ENCODE results near the gene CRYL1.

Gene CRYL1

GRCh38 chr13:20526664-20527063 lies 1.0 kb upstream of the CRYL1 start:
- DNase-seq = no peak

DNA sequence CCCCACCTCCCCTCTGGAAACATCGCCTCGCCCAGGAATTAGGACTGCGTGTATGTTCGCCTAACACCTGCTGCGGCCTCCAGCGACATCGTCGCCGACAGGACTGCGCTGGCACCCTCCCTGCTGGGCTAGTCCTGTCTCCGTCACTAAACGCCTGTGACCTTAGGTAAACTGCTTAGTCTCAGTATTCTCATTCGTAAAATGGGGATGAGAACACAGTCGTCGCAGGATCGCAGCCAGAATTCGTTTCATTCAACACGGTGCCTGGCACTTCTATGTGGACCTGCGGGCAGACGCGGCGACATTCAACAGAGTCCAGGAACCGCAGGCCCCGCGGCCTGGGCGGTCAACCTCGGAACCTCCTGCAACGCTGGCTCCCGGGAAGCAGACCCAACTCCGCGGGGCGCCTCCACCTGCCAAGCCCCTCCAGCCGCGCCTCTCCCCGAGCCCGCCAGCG lies 485 bp downstream of the CRYL1 start:
- DNase-seq = peak in 1 of 2 donors; percentile 19

DNA sequence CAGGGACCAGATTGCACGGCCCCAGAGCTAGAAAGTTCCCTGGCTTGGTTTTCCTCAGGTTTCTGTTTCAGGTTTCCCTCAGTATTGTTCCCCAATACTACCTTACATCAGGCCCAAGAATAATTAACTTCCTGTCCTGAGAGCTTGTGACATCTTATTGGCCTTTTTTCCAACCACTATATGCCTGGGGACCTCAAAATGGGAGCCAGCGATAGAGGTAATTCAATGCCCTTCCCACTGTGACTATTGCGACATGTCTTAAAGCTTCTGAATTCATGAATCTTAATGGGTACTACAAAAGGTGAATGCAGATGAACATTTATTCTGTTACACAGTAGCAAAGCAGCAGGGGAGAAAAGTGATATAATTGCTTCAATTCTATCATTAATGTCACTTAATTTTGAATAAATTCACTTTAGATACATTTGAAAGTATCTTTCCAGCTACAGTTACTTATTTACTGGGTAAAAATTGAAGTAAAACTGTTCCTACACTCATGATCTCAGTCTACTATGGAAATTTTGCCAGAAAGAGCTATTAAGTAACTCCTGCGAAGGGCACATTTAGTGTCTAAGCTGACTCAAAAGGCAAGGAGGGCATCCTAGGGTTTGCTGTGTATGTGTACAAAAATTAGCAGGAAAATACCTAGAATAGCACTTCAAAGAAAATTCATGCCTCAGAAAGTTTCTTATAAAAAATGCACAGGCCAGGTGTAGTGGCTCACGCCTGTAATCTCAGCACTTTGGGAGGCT lies 4.1 kb downstream of the CRYL1 start:
- no peak for DNase-seq

DNA sequence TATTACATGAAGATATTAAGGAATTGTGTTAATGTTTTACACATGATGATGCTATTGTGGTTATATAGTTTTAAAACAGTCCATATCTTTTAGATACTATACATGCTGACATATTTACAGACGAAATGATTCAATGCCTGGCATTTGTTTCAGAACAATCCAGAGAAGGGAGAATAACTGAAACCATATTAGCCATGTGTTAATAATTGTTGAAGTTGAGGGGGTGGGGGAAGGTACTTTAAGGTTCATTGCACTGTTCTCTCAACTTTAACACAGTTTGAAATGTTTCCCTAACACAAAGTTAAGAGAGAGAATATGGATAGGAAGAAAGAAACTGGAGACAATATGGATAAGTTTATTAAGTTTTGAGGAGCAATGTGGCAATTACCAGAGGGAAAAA lies 5.8 kb downstream of the CRYL1 start:
- DNase-seq = no peak

DNA sequence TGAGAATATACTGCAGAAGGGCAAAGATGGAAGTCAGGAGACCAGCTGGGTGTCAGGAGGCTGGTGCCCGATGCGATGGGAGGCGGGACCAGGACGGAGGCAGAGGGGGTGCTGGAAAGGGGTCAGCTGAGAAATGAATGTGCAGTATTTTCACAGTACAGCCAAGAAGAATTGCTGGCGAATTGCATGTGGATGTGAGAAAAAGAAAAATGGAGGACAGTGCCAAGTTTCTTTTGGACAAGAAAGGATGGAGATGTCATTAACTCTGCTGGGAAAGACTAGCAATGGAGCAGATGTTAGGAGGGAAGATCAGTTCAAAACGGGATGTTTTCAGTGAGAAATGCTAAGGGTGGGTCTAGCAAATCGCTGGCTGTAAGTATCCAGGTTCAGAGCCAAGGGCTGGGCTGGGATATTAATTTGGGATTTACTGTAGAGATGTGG lies 7.0 kb downstream of the CRYL1 start:
- no peak for DNase-seq

GRCh38 chr13:20514866-20515265 lies 10.8 kb downstream of the CRYL1 start:
- no peak for DNase-seq

- DNase-seq = no peak
Measured at GRCh38 chr13:20513466-20513995, 12.1 kb downstream of the CRYL1 start.

GRCh38 chr13:20512042-20512683 lies 13.5 kb downstream of the CRYL1 start:
- no peak for DNase-seq

- DNase-seq = no peak
Measured at GRCh38 chr13:20506696-20507095, 19.0 kb downstream of the CRYL1 start.

DNA sequence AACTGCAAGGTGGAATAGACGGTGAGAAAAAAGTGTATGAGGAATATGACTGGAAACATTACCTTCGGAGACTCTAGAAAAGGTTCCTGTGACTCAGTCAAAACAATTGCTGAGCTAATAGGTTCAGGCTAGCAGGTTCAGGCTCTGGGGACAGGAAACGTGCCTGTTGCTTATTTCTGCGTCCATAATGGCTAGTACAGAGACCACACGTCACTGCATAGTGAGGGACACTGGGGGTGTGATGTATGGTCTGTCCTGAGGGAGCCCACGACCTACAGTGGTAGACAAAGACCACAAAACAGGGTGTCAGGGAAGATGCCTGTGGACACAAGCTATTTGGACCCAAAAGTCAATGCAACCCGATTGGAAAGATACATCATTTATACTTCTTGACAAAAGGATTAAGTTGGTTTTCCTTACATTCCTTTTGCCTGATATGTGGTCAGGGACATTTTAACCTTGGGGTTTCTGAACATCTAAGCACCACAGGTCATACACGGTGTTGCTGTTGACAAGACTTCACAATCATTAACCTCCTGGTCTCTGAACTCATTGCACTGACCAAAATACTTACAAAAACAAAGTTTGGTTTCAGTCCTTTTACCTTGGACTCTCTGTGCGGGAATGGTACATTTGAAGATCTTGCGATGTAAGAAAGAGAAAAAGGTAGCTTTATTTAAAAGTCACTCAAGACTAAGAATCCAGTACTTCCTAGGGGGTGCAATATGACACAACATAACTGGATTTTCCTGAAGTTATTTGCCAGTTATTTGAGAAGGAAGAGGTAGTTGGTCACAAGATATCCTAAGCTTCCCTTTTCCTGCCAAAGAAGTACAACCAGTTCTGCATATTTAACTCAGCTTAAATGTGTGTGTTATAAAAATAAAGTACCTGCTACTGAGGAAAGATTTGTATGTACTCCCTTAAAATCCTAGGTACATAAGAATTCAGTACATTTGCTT lies 20.0 kb downstream of the CRYL1 start:
- no peak for DNase-seq

GRCh38 chr13:20503088-20504083 lies 22.3 kb downstream of the CRYL1 start:
- DNase-seq = no peak

DNA sequence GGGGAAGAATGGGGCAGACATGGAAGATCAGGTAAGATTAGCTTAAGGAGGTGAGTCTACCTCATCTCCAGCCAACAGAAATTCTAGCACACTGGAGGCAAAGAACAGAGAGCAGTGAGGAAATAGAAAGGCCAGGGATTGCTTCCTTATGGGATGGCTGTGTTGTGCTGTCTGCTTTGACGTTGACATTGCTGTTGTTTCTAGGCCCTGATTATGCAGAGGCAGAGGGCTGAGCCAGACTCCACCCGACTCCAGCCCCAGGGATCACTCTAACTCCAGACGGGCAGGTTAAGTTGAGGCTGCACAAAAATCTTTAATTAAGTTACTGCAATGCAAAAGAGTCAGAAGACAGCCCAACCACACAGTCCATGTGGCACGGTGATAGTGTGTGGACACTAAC lies 24.1 kb downstream of the CRYL1 start:
- no peak for DNase-seq

DNA sequence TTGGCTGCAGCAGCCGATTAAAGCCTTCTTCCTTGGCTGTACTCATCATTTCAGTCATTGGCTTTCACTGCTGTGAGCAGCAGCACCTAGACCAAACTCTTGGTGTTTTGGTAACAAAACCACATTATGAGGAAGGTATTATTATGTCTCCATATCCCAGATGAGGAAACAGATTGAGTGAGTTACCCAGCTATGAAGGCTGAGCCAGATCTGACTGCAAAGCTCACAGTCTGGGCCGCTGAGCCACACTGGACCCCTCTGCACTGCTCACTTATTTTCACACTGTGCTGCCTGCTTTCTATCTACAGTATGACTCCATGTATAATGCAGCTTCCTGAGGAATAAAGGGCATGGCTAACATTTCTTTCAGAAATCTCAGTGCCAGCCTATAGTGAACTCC lies 24.5 kb downstream of the CRYL1 start:
- DNase-seq = no peak

DNA sequence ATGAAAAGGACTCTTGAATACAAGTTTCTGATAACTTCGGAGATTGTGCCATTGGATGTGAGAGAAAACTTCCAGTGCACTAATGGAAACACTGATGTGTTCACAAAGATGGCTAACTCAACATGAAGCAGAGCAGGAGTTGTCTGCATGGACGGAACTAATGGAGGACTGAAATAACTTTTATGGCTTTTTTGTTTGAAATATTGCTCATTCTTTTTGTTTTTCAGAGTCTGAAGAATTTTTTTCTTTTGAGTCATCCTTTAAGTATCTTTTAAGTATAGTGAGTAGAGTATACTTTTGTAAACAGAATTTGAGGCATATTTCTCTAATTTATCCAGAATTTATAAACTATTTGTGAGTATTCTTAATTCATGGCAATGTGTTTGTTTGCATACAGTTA lies 25.7 kb downstream of the CRYL1 start:
- no peak for DNase-seq

GRCh38 chr13:20498659-20499058 lies 27.0 kb downstream of the CRYL1 start:
- no peak for DNase-seq

DNA sequence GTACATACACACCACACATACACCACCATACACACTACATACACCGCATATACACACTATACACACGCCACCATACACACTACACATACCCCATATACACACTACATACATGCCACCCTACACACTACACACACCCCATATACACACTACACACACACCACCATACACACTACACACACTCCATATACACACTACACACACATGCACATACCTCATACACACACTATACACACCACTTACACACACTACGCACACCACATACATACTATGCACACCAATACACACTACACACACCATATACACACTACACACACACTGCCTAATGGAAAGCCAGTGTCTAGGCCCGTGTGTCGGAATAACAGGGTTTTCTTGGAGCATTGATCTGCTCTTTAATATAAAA lies 27.5 kb downstream of the CRYL1 start:
- no peak for DNase-seq

- DNase-seq = no peak
Measured at GRCh38 chr13:20497006-20497775, 28.5 kb downstream of the CRYL1 start.

- DNase-seq = peak; percentile 66 to 78
Measured at GRCh38 chr13:20495087-20496023, 30.3 kb downstream of the CRYL1 start.

GRCh38 chr13:20494656-20495055 lies 31.0 kb downstream of the CRYL1 start:
- DNase-seq = no peak

- DNase-seq = peak; percentile 50 to 52
Measured at GRCh38 chr13:20492641-20493040, 33.0 kb downstream of the CRYL1 start.
